Testis (tissue), 3 donors: Measurements from ENCODE around the gene SGO1. TPM values are rescaled to one million over a fixed set of nuclear protein-coding genes. Genes with fewer than 3 reads are reported as not detected.

Source experiments
- DNase-seq: peaks from one replicate; pipeline ENCODE4 v3.0.0-alpha.2; 2019
- H3K27ac ChIP-seq, 2 donors: fragments of 200-600 bp; sonication (generic); one replicate each; pipeline ENCODE4 v1.5.1; 2019
- H3K27me3 ChIP-seq: fragments of 200-600 bp; sonication (generic); one replicate; pipeline ENCODE4 v1.5.1; 2019
- H3K36me3 ChIP-seq: fragments of 200-600 bp; sonication (generic); one replicate; pipeline ENCODE4 v1.5.1; 2017; ENCODE audit warnings: low read depth; ENCODE audit errors: missing control alignments
- H3K4me1 ChIP-seq: fragments of 200-600 bp; sonication (generic); one replicate; pipeline ENCODE4 v1.5.1; 2019
- H3K4me3 ChIP-seq, 2 donors: fragments of 200-600 bp; sonication (generic); one replicate each; pipeline ENCODE4 v1.5.1; 2017 to 2019
- H3K9me3 ChIP-seq: fragments of 200-600 bp; sonication (generic); one replicate; pipeline ENCODE4 v1.5.1; 2017
- POLR2A ChIP-seq: fragments of 450-650 bp; IDR thresholded peaks from one replicate; pipeline ENCODE4 v1.6.1; 2017; ENCODE audit warnings: antibody characterized with exemption, mild to moderate bottlenecking, moderate library complexity
- WGBS, 2 donors: methylation state at CpG; one replicate each; pipeline ENCODE4 v1.1.5; 2018; 5-methylcytosine and 5-hydroxymethylcytosine counted together
- intact Hi-C: fragments of 100-400 bp; cut with DNase I; formaldehyde crosslinking; loops from one replicate; pipeline ENCODE4 v1.15.1; 2023; ENCODE audit warnings: low total_unique reads
- polyA plus RNA-seq: library from polyadenylated mRNA; stranded (reverse); fragments of 350-450 nt; fragmentation: Illumina TruSeq; extraction: RNeasy Lipid Tissue Mini Kit (QIAGEN cat#74804); gene quantifications from one replicate; pipeline ENCODE4 v1.2.3, GENCODE V29; 2014; ENCODE audit warnings: low read depth, low replicate concordance; ENCODE audit not compliant: insufficient read depth
- total RNA-seq, 2 donors: library from RNA; depleted of rRNA; stranded (reverse); fragments of >200 nt; gene quantifications; one replicate each; pipeline ENCODE4 v1.2.3, GENCODE V29; 2016
- TF ChIP-seq, protein P1 (sequence below), 3 experiments: fragments of 450-650 bp in 2 of 3; fragments of 200-600 bp in 1 of 3; sonication (generic) in 1 of 3; IDR thresholded peaks; one replicate each; pipeline ENCODE4 v1.5.1; 2016 to 2019; ENCODE audit warnings: antibody characterized with exemption in 3 of 3, mild to moderate bottlenecking in 2 of 3, moderate library complexity in 1 of 3

Gene SGO1
- total and polyA plus RNA-seq, 3 donors from 2014 or later: 4.4 to 11.9 (median 10.0) TPM

DNA sequence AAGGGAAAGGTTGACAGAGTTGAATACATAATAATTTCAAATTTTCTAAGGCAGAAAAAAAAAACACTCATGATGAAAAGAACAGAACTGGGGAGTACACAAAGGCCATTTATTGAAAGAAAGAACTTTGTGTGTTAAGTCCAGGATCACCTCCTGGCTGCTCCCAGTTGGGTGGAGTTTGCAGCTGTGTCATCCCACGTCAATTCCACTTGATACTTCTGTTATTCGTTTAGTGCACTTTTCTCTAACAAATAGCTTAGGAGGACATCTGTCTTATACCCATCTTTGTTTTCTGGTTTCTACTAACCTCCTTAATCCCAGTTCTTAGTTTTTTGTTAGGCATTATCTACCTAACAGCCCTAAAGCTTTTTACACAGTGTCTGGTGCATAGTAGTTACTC, 44.7 kb downstream of the SGO1 start:
- Histone ChIP-seq H3K9me3 (no peaks in the 10 kb centered on the region), H3K27ac (no peak overlapping the region), H3K27me3 (no peaks in the 10 kb centered on the region), H3K4me3 (no peak overlapping the region), H3K4me1 (no peaks in the 10 kb centered on the region), H3K36me3 (no peaks in the 10 kb centered on the region)
- no peak for TF ChIP-seq POLR2A
- TF ChIP-seq, protein P1, sequence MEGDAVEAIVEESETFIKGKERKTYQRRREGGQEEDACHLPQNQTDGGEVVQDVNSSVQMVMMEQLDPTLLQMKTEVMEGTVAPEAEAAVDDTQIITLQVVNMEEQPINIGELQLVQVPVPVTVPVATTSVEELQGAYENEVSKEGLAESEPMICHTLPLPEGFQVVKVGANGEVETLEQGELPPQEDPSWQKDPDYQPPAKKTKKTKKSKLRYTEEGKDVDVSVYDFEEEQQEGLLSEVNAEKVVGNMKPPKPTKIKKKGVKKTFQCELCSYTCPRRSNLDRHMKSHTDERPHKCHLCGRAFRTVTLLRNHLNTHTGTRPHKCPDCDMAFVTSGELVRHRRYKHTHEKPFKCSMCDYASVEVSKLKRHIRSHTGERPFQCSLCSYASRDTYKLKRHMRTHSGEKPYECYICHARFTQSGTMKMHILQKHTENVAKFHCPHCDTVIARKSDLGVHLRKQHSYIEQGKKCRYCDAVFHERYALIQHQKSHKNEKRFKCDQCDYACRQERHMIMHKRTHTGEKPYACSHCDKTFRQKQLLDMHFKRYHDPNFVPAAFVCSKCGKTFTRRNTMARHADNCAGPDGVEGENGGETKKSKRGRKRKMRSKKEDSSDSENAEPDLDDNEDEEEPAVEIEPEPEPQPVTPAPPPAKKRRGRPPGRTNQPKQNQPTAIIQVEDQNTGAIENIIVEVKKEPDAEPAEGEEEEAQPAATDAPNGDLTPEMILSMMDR (IDR thresholded peaks at IDR 0.05): no peak
- intact Hi-C loops: no loop called here
- WGBS, 2 donors: 43 to 62% methylated on average over 2 of the region's 2 CpGs
- DNase-seq: no peak

- Histone ChIP-seq H3K27ac (no peak overlapping the region), H3K9me3 (no peaks in the 10 kb centered on the region), H3K27me3 (no peaks in the 10 kb centered on the region), H3K36me3 (no peaks in the 10 kb centered on the region), H3K4me3 (no peak overlapping the region), H3K4me1 (no peaks in the 10 kb centered on the region)
- no peak for TF ChIP-seq POLR2A
- TF ChIP-seq, protein P1 (IDR thresholded peaks at IDR 0.05): no peak
- intact Hi-C loops: no loop called here
- WGBS, 2 donors: 73 to 87% methylated on average over 2 of the region's 2 CpGs
- DNase-seq: no peak
These were observed 45.1 kb downstream of the SGO1 start for GRCh38 chr3:20140881-20141280.

DNA sequence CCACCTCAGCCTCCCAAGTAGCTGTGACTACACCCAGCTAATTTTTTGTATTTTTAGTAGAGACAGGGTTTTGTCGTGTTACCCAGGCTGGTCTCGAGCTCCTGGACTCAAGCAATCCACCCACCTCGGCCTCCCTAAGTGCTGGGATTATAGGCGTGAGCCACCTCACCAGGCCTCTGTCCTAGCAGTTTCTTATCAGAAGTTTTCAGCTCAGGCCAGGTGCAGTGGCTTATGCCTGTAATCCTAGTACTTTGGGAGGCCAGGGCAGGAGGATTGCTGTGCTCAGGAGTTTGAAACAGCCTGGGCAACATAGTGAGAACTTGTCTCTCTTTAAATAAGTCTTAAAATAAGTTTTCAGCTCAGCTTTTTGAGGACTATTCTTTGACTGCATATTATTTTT, 48.4 kb downstream of the SGO1 start:
- no peak for TF ChIP-seq POLR2A
- TF ChIP-seq, protein P1 (IDR thresholded peaks at IDR 0.05): no peak
- H3K9me3 ChIP-seq: no peaks in the 10 kb centered on the region
- H3K4me1 ChIP-seq: no peaks in the 10 kb centered on the region
- H3K36me3 ChIP-seq: no peaks in the 10 kb centered on the region
- no peak for DNase-seq
- H3K27ac ChIP-seq: no peak overlapping the region
- 86 to 90% methylated on average over 4 of the region's 4 CpGs for WGBS, 2 donors
- no peaks in the 10 kb centered on the region for H3K27me3 ChIP-seq
- H3K4me3 ChIP-seq: no peak overlapping the region
- intact Hi-C loops: no loop called here

GRCh38 chr3:20136231-20136630, 49.8 kb downstream of the SGO1 start:
- Histone ChIP-seq H3K4me1 (no peaks in the 10 kb centered on the region), H3K4me3 (no peak overlapping the region), H3K36me3 (no peaks in the 10 kb centered on the region), H3K27ac (no peak overlapping the region), H3K9me3 (no peaks in the 10 kb centered on the region), H3K27me3 (no peaks in the 10 kb centered on the region)
- WGBS, 2 donors: 79 to 89% methylated on average over 1 of the region's 1 CpG
- no peak for DNase-seq
- TF ChIP-seq POLR2A: no peak
- TF ChIP-seq, protein P1 (IDR thresholded peaks at IDR 0.05): no peak
- intact Hi-C loops: no loop called here

DNA sequence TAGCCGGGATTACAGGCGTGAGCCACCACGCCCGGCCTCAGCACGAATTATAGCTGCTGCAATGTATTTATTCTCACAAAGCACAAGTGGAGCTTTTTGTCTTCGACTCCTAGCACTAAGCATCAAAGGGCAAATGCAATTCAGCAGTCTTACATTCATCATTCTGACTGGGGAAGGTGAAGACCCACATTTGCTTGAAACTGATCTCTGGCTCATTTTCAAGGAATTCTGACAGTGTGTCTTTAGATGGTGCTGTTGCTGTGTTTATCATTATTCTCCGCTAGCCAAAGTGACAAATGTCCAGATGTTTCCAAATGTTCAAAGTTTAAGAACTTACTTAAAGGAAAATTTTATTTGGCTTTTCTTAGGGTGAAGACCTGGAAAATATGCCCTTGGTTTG, 55.9 kb downstream of the SGO1 start:
- H3K27me3 ChIP-seq: no peaks in the 10 kb centered on the region
- H3K4me1 ChIP-seq: no peaks in the 10 kb centered on the region
- H3K4me3 ChIP-seq: no peak overlapping the region
- H3K36me3 ChIP-seq: no peaks in the 10 kb centered on the region
- no peak for DNase-seq
- TF ChIP-seq POLR2A: no peak
- TF ChIP-seq, protein P1 (IDR thresholded peaks at IDR 0.05): no peak
- no peak overlapping the region for H3K27ac ChIP-seq
- 71 to 78% methylated on average over 7 of the region's 7 CpGs for WGBS, 2 donors
- no peaks in the 10 kb centered on the region for H3K9me3 ChIP-seq
- intact Hi-C loops: no loop called here
